Stimulated activated effector memory CD8-positive, alpha-beta T cell treated with anti-CD3 and anti-CD28 coated beads, Interleukin-12 subunit alpha, Interleukin-12 subunit beta, amount 100 ng/mL, for 72 hours (primary cell): ENCODE data around the gene PDZD4.

ENCODE experiments used
- ATAC-seq: fragments of 150-1000 bp; cut with Tn5 transposase; 2 replicates; pipeline ENCODE4 v1.10.0; 2021
- DNase-seq, 2 donors: peaks; one replicate each; pipeline ENCODE4 v3.0.0; 2021 to 2022; ENCODE audit warnings: low spot score in 2 of 2
- H3K27ac Mint-ChIP-seq: one replicate; pipeline ENCODE4 v1.8.0; 2022; ENCODE audit warnings: mild to moderate bottlenecking, mixed read lengths
- H3K36me3 Mint-ChIP-seq: one replicate; pipeline ENCODE4 v1.8.0; 2022; ENCODE audit warnings: mild to moderate bottlenecking, mixed read lengths
- H3K4me1 Mint-ChIP-seq: one replicate; pipeline ENCODE4 v1.8.0; 2022; ENCODE audit warnings: mixed read lengths
- H3K4me3 Mint-ChIP-seq: one replicate; pipeline ENCODE4 v1.8.0; 2022; ENCODE audit warnings: mild to moderate bottlenecking, mixed read lengths
- H3K9me3 Mint-ChIP-seq: one replicate; pipeline ENCODE4 v1.8.0; 2022; ENCODE audit warnings: mixed read lengths

PDZD4 gene

GRCh38 chrX:153861733-153862310 lies 31.5 kb upstream of the PDZD4 start:
- H3K36me3 Mint-ChIP-seq, result no peaks in the 10 kb centered on the region
- no peak for ATAC-seq
- H3K4me3 Mint-ChIP-seq, result no peak overlapping the region
- no peak overlapping the region for H3K27ac Mint-ChIP-seq
- no peaks in the 10 kb centered on the region for H3K9me3 Mint-ChIP-seq
- no peak for DNase-seq
- peaks cover 10% of the 10 kb centered on the region for H3K4me1 Mint-ChIP-seq

GRCh38 chrX:153861151-153861550 lies 30.8 kb upstream of the PDZD4 start:
- Mint-ChIP-seq H3K9me3 (no peaks in the 10 kb centered on the region), H3K4me1 (peaks cover 11% of the 10 kb centered on the region), H3K4me3 (no peak overlapping the region), H3K36me3 (no peaks in the 10 kb centered on the region), H3K27ac (no peak overlapping the region)
- no peak for DNase-seq
- ATAC-seq, result no peak

GRCh38 chrX:153857348-153857903 lies 27.1 kb upstream of the PDZD4 start:
- H3K4me1 Mint-ChIP-seq, result peaks cover 11% of the 10 kb centered on the region
- H3K9me3 Mint-ChIP-seq, result no peaks in the 10 kb centered on the region
- no peak overlapping the region for H3K4me3 Mint-ChIP-seq
- ATAC-seq (no peak), DNase-seq (no peak)
- peak overlapping the region; percentile 83 for H3K27ac Mint-ChIP-seq
- H3K36me3 Mint-ChIP-seq, result no peaks in the 10 kb centered on the region

GRCh38 chrX:153854702-153855101 lies 24.4 kb upstream of the PDZD4 start:
- ATAC-seq, result no peak
- Mint-ChIP-seq H3K27ac (no peak overlapping the region), H3K9me3 (no peaks in the 10 kb centered on the region), H3K4me3 (no peak overlapping the region), H3K4me1 (peaks cover 11% of the 10 kb centered on the region), H3K36me3 (no peaks in the 10 kb centered on the region)
- DNase-seq, result no peak

- no peak overlapping the region for H3K4me3 Mint-ChIP-seq
- H3K4me1 Mint-ChIP-seq, result peaks cover 11% of the 10 kb centered on the region
- no peaks in the 10 kb centered on the region for H3K36me3 Mint-ChIP-seq
- no peak for ATAC-seq
- DNase-seq, result no peak
- H3K27ac Mint-ChIP-seq, result no peak overlapping the region
- no peaks in the 10 kb centered on the region for H3K9me3 Mint-ChIP-seq
Observed at GRCh38 chrX:153853902-153854267, 23.5 kb upstream of the PDZD4 start.

GRCh38 chrX:153853180-153853901 lies 23.0 kb upstream of the PDZD4 start:
- Mint-ChIP-seq H3K9me3 (no peaks in the 10 kb centered on the region), H3K4me1 (peaks cover 11% of the 10 kb centered on the region), H3K36me3 (no peaks in the 10 kb centered on the region), H3K4me3 (no peak overlapping the region), H3K27ac (no peak overlapping the region)
- no peak for ATAC-seq
- DNase-seq, result no peak

- Mint-ChIP-seq H3K4me3 (no peak overlapping the region), H3K4me1 (peaks cover 3% of the 10 kb centered on the region), H3K9me3 (no peaks in the 10 kb centered on the region), H3K36me3 (no peaks in the 10 kb centered on the region), H3K27ac (no peak overlapping the region)
- ATAC-seq (no peak), DNase-seq (no peak)
Observed at GRCh38 chrX:153851981-153852380, 21.6 kb upstream of the PDZD4 start.

GRCh38 chrX:153848325-153848724 lies 18.0 kb upstream of the PDZD4 start:
- Mint-ChIP-seq H3K9me3 (no peaks in the 10 kb centered on the region), H3K36me3 (no peaks in the 10 kb centered on the region), H3K4me1 (no peaks in the 10 kb centered on the region), H3K27ac (no peak overlapping the region), H3K4me3 (no peak overlapping the region)
- no peak for DNase-seq
- no peak for ATAC-seq

GRCh38 chrX:153845842-153846241 lies 15.5 kb upstream of the PDZD4 start:
- no peaks in the 10 kb centered on the region for H3K9me3 Mint-ChIP-seq
- no peaks in the 10 kb centered on the region for H3K4me1 Mint-ChIP-seq
- no peaks in the 10 kb centered on the region for H3K36me3 Mint-ChIP-seq
- DNase-seq (no peak), ATAC-seq (no peak)
- H3K27ac Mint-ChIP-seq, result no peak overlapping the region
- no peak overlapping the region for H3K4me3 Mint-ChIP-seq

GRCh38 chrX:153845195-153845594 lies 14.9 kb upstream of the PDZD4 start:
- no peak overlapping the region for H3K27ac Mint-ChIP-seq
- no peaks in the 10 kb centered on the region for H3K9me3 Mint-ChIP-seq
- ATAC-seq (no peak), DNase-seq (no peak)
- H3K4me3 Mint-ChIP-seq, result no peak overlapping the region
- no peaks in the 10 kb centered on the region for H3K36me3 Mint-ChIP-seq
- H3K4me1 Mint-ChIP-seq, result no peaks in the 10 kb centered on the region

GRCh38 chrX:153844509-153845082 lies 14.3 kb upstream of the PDZD4 start:
- no peak overlapping the region for H3K27ac Mint-ChIP-seq
- H3K4me3 Mint-ChIP-seq, result no peak overlapping the region
- DNase-seq (no peak), ATAC-seq (no peak)
- no peaks in the 10 kb centered on the region for H3K4me1 Mint-ChIP-seq
- H3K36me3 Mint-ChIP-seq, result no peaks in the 10 kb centered on the region
- no peaks in the 10 kb centered on the region for H3K9me3 Mint-ChIP-seq

- Mint-ChIP-seq H3K27ac (no peak overlapping the region), H3K4me1 (no peaks in the 10 kb centered on the region), H3K4me3 (no peak overlapping the region), H3K36me3 (no peaks in the 10 kb centered on the region), H3K9me3 (no peaks in the 10 kb centered on the region)
- ATAC-seq, result no peak
- no peak for DNase-seq
Observed at GRCh38 chrX:153836921-153837320, 6.6 kb upstream of the PDZD4 start.

GRCh38 chrX:153832728-153833127 lies 2.4 kb upstream of the PDZD4 start:
- H3K9me3 Mint-ChIP-seq, result no peaks in the 10 kb centered on the region
- no peak overlapping the region for H3K27ac Mint-ChIP-seq
- ATAC-seq (no peak), DNase-seq (no peak)
- H3K36me3 Mint-ChIP-seq, result no peaks in the 10 kb centered on the region
- peaks cover 3% of the 10 kb centered on the region for H3K4me1 Mint-ChIP-seq
- H3K4me3 Mint-ChIP-seq, result no peak overlapping the region

- DNase-seq (no peak), ATAC-seq (no peak)
- no peak overlapping the region for H3K4me3 Mint-ChIP-seq
- peaks cover 13% of the 10 kb centered on the region for H3K4me1 Mint-ChIP-seq
- no peaks in the 10 kb centered on the region for H3K9me3 Mint-ChIP-seq
- peaks cover 5% of the 10 kb centered on the region for H3K36me3 Mint-ChIP-seq
- no peak overlapping the region for H3K27ac Mint-ChIP-seq
Observed at GRCh38 chrX:153831429-153832150, 1.2 kb upstream of the PDZD4 start.

- no peaks in the 10 kb centered on the region for H3K9me3 Mint-ChIP-seq
- peaks cover 13% of the 10 kb centered on the region for H3K4me1 Mint-ChIP-seq
- no peak for DNase-seq
- no peak overlapping the region for H3K27ac Mint-ChIP-seq
- H3K36me3 Mint-ChIP-seq, result peaks cover 5% of the 10 kb centered on the region
- H3K4me3 Mint-ChIP-seq, result no peak overlapping the region
- ATAC-seq, result peak; percentile 46
Observed at GRCh38 chrX:153830640-153831428, 490 bp upstream of the PDZD4 start.
